Hepatocyte (in vitro differentiated cells): ENCODE measurements around the gene RXRB. TPM values are rescaled to one million over a fixed set of nuclear protein-coding genes. Genes with fewer than 3 reads are reported as not detected.

Experiments used
- DNase-seq: peaks from one replicate; pipeline ENCODE4 v3.0.0-alpha.2; 2016; ENCODE audit warnings: low spot score
- H2AFZ ChIP-seq: fragments of 200-600 bp; sonication (generic); 2 replicates; pipeline ENCODE4 v1.6.0; 2016; ENCODE audit warnings: antibody characterized with exemption, mild to moderate bottlenecking
- H3K27ac ChIP-seq: fragments of 200-600 bp; sonication (generic); 2 replicates; pipeline ENCODE4 v1.5.1; 2016; ENCODE audit warnings: mild to moderate bottlenecking
- H3K27me3 ChIP-seq: fragments of 200-600 bp; sonication (generic); 2 replicates; pipeline ENCODE4 v1.6.1; 2016
- H3K36me3 ChIP-seq: fragments of 200-600 bp; sonication (generic); replicated peaks from 2 replicates; pipeline ENCODE4 v1.5.1; 2016; ENCODE audit warnings: low read depth; ENCODE audit not compliant: insufficient read depth
- H3K4me1 ChIP-seq: fragments of 200-600 bp; sonication (generic); 2 replicates; pipeline ENCODE4 v1.5.1; 2016; ENCODE audit warnings: mild to moderate bottlenecking, moderate library complexity; ENCODE audit not compliant: insufficient read depth
- H3K4me2 ChIP-seq: fragments of 200-600 bp; sonication (generic); 2 replicates; pipeline ENCODE4 v1.6.0; 2016
- H3K4me3 ChIP-seq: fragments of 200-600 bp; sonication (generic); 2 replicates; pipeline ENCODE4 v1.5.1; 2016; ENCODE audit warnings: mild to moderate bottlenecking
- H3K79me2 ChIP-seq: fragments of 200-600 bp; sonication (generic); 2 replicates; pipeline ENCODE4 v1.6.0; 2017; ENCODE audit warnings: mild to moderate bottlenecking
- H3K9me2 ChIP-seq: fragments of 200-600 bp; sonication (generic); replicated peaks from 2 replicates; pipeline ENCODE4 v1.6.0; 2017; ENCODE audit warnings: mild to moderate bottlenecking; ENCODE audit not compliant: insufficient read depth
- H3K9me3 ChIP-seq: fragments of 200-600 bp; sonication (generic); 2 replicates; pipeline ENCODE4 v1.5.1; 2016; ENCODE audit warnings: low read depth, mild to moderate bottlenecking
- H4K20me1 ChIP-seq: fragments of 200-600 bp; sonication (generic); 2 replicates; pipeline ENCODE4 v1.6.0; 2016; ENCODE audit warnings: mild to moderate bottlenecking; ENCODE audit not compliant: insufficient read depth, poor library complexity, severe bottlenecking
- CTCF ChIP-seq: fragments of 200-600 bp; sonication (generic); IDR thresholded peaks from 2 replicates; pipeline ENCODE4 v1.5.1; 2016; ENCODE audit warnings: antibody characterized with exemption, mild to moderate bottlenecking; ENCODE audit not compliant: poor library complexity
- EZH2 ChIP-seq: fragments of 200-600 bp; sonication (generic); IDR thresholded peaks from 2 replicates; pipeline ENCODE4 v1.6.1; 2016; ENCODE audit warnings: antibody characterized with exemption, mild to moderate bottlenecking, borderline replicate concordance
- EZH2phosphoT487 ChIP-seq: fragments of 200-600 bp; sonication (generic); IDR thresholded peaks from one replicate; pipeline ENCODE4 v1.6.1; 2018; ENCODE audit warnings: antibody characterized with exemption, mild to moderate bottlenecking, low read depth, moderate library complexity; ENCODE audit not compliant: unreplicated experiment, severe bottlenecking
- WGBS: methylation state at CpG from one replicate; pipeline ENCODE4 v1.1.6; 2016; ENCODE audit warnings: low lambda C conversion rate; ENCODE audit errors: missing lambda C conversion rate; 5-methylcytosine and 5-hydroxymethylcytosine counted together
- polyA plus RNA-seq: library from polyadenylated mRNA; unstranded; fragments of >200 nt; fragmentation: Nextera tagmentation; extraction: Ambion mirVana; gene quantifications from 2 replicates; pipeline ENCODE4 v1.2.1, GENCODE V29; 2016
- total RNA-seq: library from RNA; depleted of rRNA; stranded (reverse); fragments of >200 nt; gene quantifications from 2 replicates; pipeline ENCODE4 v1.2.3, GENCODE V29; 2014

The RXRB gene
- total RNA-seq (14.2 and 17.0 TPM in 2 replicates), polyA plus RNA-seq (24.6 and 29.8 TPM in 2 replicates)

DNA sequence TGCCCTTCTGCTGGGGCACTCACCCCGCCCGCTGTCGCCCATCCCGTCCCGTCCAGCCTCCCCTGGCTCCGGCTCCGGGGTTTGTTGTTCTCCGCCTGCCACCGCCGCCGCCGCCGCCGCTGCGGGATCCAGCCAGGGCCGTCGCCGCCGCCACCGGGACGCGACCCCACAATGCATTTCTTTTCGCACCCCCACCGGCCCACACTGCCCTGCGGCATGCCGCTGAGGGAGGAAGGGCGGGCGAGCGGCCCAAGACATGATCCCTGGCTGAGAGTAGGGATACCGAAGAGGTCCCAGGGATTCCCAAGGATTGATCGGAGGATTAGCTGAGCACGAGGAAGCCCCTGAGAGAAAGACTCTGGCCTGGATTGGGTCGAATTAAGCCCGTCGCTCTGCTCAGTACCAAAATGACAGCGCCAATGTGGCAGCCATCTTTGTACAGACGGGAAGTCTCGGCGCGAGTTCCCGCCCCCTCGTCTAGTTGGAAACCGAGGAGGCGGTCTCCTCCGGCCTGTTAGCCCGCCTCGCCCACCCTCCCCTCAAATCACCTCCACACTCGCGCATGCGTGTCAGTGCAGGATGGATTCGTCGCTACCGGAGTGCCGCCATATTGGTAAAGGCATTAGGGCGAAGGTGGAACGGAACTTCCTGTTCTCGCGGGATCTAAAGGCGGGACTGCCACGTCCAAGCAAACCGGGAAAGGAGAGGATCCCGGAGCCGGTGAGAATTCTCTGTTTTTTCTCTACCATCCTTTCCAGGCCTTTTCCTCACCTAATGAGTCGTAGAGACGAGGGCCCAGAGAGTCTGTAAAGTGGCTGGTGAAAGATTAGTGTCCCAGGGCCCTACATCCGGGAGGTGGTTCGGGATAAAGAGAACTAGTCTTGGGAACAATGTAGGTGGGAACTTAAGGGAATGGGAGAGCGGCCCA, at the start of gene RXRB, which contains the start of gene SLC39A7:
Gene RXRB (minus strand): TSS at position 447 of the 928 bp plus-strand sequence. CDS start 189 bp downstream, at position 258.
Gene SLC39A7 (plus strand): TSS at position 649 of the 928 bp plus-strand sequence. CDS start 379 bp downstream, outside the sequence.
- WGBS, result 2% methylated on average over 40 of the region's 68 CpGs
- Histone ChIP-seq H3K4me1 (peaks cover 28% of the 10 kb centered on the region), H3K27ac (peak within 1 kb of the TSS; percentile 98), H3K27me3 (no peaks in the 10 kb centered on the region), H3K4me3 (peak within 1 kb of the TSS; percentile 89), H3K4me2 (peak within 1 kb of the TSS; percentile 99), H3K36me3 (no peaks in the 10 kb centered on the region), H3K9me3 (no peaks in the 10 kb centered on the region), H3K79me2 (peaks cover 61% of the 10 kb centered on the region), H4K20me1 (peaks cover 31% of the 10 kb centered on the region), H3K9me2 (no peaks in the 10 kb centered on the region), H2AFZ (peak within 1 kb of the TSS; percentile 69)
- DNase-seq, result peak; percentile 100
- TF ChIP-seq EZH2phosphoT487 (no peak), CTCF (no peak), EZH2 (no peak)

GRCh38 chr6:33249732-33250630, 49.5 kb upstream of the RXRB start:
- no peaks in the 10 kb centered on the region for H4K20me1 ChIP-seq
- peak overlapping the region; percentile 60 for H2AFZ ChIP-seq
- H3K9me3 ChIP-seq, result no peaks in the 10 kb centered on the region
- H3K27ac ChIP-seq, result peak overlapping the region; percentile 85
- H3K4me2 ChIP-seq, result peak overlapping the region; percentile 86
- H3K79me2 ChIP-seq, result no peaks in the 10 kb centered on the region
- no peaks in the 10 kb centered on the region for H3K36me3 ChIP-seq
- TF ChIP-seq EZH2 (no peak), EZH2phosphoT487 (no peak), CTCF (no peak)
- 30% methylated on average over 15 of the region's 15 CpGs for WGBS
- no peak for DNase-seq
- peaks cover 5% of the 10 kb centered on the region for H3K4me1 ChIP-seq
- no peaks in the 10 kb centered on the region for H3K9me2 ChIP-seq
- H3K4me3 ChIP-seq, result peak overlapping the region; percentile 47
- no peaks in the 10 kb centered on the region for H3K27me3 ChIP-seq

GRCh38 chr6:33248932-33249731, 48.7 kb upstream of the RXRB start:
- H3K79me2 ChIP-seq, result no peaks in the 10 kb centered on the region
- TF ChIP-seq EZH2phosphoT487, result no peak
- TF ChIP-seq EZH2, result no peak
- no peak for TF ChIP-seq CTCF
- no peaks in the 10 kb centered on the region for H4K20me1 ChIP-seq
- peak overlapping the region; percentile 60 for H2AFZ ChIP-seq
- H3K27me3 ChIP-seq, result no peaks in the 10 kb centered on the region
- H3K4me2 ChIP-seq, result peak overlapping the region; percentile 86
- H3K9me3 ChIP-seq, result no peaks in the 10 kb centered on the region
- H3K36me3 ChIP-seq, result no peaks in the 10 kb centered on the region
- DNase-seq, result peak; percentile 97
- peak overlapping the region; percentile 47 for H3K4me3 ChIP-seq
- WGBS, result under 1% methylated on average over 58 of the region's 58 CpGs
- H3K9me2 ChIP-seq, result no peaks in the 10 kb centered on the region
- peak overlapping the region; percentile 85 for H3K27ac ChIP-seq
- peaks cover 5% of the 10 kb centered on the region for H3K4me1 ChIP-seq
